Ramos (cell line): ENCODE results near the gene PLS1.
"Not testable (repeated sequence)": the region's sequence is repeated elsewhere in the genome, so short reads cannot be mapped to it uniquely, and the experiment has no call there.

Experiments
- in situ Hi-C: fragments of 300-500 bp; cut with MboI; formaldehyde crosslinking; loops from one replicate; pipeline ENCODE4 v1.14.3; 2022; ENCODE audit warnings: low sequenced_read_pairs; ENCODE audit not compliant: unreplicated experiment

PLS1 gene, protein sequence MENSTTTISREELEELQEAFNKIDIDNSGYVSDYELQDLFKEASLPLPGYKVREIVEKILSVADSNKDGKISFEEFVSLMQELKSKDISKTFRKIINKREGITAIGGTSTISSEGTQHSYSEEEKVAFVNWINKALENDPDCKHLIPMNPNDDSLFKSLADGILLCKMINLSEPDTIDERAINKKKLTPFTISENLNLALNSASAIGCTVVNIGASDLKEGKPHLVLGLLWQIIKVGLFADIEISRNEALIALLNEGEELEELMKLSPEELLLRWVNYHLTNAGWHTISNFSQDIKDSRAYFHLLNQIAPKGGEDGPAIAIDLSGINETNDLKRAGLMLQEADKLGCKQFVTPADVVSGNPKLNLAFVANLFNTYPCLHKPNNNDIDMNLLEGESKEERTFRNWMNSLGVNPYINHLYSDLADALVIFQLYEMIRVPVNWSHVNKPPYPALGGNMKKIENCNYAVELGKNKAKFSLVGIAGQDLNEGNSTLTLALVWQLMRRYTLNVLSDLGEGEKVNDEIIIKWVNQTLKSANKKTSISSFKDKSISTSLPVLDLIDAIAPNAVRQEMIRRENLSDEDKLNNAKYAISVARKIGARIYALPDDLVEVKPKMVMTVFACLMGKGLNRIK

DNA sequence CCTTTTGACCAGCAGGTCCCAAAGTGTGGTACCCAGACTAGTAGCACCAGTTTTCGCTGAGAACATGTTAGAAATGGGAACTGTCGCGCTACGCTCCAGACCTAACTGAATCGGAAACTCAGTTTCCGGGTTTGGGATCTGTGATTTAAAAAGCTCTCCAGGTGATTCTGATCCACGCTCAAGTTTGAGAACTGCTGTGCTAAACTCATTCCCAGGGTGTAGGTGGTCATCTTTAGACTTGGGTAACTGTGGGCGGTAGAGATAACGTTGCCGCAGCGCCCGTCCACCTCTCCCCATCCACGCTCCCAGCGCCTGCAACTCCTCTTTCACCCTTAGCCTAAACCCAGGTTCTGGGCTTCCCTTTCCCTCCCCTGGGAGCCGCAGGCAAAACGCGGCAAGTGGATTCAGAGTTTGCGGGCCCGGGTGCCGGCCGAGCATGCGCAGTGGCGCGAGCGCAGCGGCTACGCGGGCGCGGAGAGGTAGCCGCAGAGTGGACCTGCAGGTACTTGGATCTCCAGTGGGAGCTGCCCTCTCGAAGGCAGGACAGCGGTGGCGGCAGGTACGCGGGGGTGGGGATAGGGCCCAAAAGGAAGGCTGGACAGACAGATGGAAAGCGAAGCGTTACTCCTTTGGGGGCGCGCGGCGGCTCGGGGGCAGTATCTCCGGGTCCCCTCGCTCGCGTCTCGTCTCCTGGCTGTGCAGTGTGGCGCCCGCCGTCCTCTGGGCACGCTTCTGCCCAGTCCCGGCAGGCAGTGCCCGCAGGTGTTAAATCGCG, at the start of gene PLS1:
Gene PLS1 (plus strand): TSS at position 443 of the 775 bp plus-strand sequence. CDS start 67,845 bp downstream, outside the sequence.
- in situ Hi-C loops = no loop called here

- in situ Hi-C loops = no loop called here
Observed at GRCh38 chr3:142549986-142550385, 46.2 kb upstream of the PLS1 start.

DNA sequence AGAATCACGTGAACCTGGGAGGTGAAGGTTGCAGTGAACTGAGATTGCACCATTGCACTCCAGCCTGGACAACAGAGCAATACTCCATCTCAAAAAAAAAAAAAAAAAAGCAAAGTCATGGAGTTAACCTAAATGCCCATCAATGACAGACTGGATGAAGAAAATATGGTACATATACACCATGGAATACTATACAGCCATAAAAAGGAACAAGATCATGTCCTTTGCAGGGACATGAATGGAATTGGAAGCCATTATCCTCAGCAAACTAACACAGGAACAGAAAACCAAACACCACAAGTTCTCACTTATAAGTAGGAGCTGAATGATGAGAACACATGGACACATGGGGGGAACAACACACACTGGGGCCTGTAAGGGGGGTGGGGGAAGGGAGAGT, 43.6 kb upstream of the PLS1 start:
- in situ Hi-C loops = not testable (repeated sequence)

GRCh38 chr3:142553741-142554140, 42.5 kb upstream of the PLS1 start:
- in situ Hi-C loops = no loop called here

DNA sequence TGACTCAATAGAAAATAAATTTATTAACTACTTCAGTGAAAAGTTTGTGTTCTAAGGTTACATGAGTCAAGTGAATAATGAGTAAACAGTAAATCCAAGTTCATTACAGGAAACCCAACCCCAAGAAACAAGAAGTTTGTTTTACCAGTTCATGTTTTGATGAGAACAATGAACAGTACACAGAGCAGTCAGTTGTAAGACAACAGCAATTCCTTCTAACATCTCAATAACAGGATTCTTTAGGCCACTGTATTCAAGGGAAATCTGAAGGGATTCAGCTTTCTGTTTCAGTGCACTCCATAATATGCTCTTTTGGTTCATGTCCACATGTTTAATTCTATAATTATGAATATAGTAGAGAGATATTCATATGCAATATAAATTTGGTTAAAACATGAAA, 36.1 kb upstream of the PLS1 start:
- in situ Hi-C loops = no loop called here

DNA sequence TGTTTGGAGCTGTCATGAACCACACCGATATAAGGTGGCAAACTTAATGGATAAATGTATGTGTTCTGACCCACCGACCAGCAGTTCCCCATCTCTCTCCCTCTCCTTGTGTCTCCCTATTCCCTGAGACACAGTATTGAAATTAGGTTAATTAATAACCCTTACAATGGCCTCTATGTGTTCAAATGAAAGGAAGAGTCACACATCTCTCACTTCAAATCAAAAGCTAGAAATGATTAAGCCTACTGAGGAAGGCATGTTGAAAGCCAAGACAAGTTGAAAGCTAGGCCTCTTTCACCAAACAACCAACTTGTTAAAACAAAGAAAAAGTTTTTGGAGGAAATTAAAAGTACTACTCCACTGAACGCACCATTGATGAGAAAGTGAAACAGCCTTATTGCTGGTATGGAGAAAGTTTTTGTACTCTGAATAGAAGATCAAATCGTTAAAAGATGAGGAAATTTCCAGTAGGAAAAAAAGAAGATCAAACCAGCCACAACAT, 32.6 kb upstream of the PLS1 start:
- in situ Hi-C loops = no loop called here

- in situ Hi-C loops = no loop called here
Observed at GRCh38 chr3:142566096-142566495, 30.1 kb upstream of the PLS1 start.

DNA sequence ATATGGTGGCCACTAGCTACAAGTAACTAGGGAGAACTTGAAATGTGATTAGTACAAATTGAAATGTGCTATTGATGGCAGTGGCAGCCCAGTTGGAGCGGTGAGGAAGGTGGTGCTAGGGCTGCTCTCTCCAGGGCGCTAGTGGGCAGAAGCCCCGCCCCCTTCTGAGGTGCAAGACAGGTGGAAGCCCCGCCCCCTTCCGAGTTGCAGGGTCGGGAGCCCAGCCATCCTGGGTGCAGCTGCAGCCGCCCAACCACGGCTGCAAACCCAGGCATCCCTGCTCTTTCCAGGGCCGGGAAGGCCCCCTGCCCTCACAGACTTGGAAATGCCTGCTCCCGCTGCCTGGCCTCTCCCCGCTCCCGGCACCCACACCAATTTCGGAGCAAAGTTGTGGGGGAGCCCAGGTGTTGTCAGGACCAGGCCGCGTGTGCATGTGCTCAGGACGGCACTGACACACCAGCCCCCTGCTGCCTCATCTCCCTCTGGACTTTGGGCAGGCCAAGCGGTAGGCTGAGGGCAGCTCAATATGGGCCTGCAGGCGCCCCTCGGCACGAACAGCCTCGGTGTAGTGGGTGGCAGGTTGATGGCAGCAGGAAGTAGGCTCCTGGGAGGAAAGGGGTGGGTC, 27.7 kb upstream of the PLS1 start:
- in situ Hi-C loops = no loop called here

DNA sequence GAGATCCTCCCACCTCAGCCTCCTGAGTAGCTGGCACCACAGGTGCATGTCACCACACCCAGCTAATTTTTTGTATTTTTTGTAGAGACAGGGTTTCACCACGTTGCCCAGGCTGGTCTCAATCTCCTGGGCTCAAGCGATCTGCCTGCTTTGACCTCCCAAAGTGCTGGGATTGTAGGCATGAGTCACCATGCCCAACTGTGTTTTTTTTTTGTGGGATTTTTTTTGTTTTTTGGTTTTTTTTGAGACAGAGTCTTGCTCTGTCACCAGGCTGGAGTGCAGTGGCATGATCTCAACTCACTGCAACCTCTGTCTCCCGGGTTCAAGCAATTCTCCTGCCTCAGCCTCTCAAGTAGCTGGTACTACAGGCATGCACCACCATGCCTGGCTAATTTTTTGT, 26.8 kb upstream of the PLS1 start:
- in situ Hi-C loops = not testable (repeated sequence)

DNA sequence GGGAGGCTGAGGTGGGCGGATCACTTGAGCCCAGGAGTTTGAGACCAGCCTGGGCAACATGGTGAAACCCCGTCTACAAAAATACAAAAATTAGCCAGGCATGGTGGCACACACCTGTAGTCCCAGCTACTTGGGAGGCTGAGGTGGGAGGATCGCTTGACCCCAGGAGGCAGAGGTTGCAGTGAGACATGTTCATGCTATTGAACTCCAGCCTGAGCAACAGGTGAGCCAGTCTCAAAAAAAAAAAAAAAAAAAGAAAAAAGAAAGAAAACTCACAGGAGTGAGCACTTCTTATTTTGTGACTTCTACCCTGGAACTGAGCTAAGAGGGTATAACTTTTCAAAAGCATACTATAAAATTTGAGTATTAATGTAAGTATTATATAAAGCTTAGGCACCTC, 22.0 kb upstream of the PLS1 start:
- in situ Hi-C loops = not testable (repeated sequence)

GRCh38 chr3:142574665-142575064, 21.5 kb upstream of the PLS1 start:
- in situ Hi-C loops = no loop called here

- in situ Hi-C loops = no loop called here
Observed at GRCh38 chr3:142576792-142577191, 19.4 kb upstream of the PLS1 start.

DNA sequence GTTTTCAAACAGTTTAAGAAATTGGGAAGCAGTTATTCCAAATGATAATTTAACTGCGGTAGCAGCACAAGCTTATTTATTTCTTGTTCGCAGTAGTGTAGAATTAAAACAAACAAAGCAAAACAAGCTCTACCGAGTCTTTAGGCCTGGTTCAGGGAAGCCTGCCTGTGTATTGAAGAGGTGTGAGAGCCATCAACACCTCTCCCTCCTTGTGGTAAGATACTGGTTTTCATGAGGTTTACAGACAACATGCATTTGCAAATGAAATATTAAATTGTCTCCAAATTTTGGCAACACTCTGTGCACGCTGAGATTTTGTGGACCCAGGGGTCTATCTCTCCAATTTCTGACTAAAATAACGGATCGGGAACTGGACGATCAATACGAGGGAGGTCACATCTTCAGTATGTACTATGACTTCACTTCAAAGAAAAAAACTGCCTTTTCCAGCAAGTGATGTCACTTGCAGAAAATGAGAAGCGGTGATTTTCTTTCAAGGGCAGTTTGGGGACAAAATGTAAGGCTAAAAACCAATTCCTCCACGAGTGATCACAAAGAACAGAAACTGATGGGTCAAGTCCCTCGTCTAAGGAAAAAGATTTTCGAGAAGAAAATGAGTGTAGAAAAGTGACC, 18.4 kb upstream of the PLS1 start:
- in situ Hi-C loops = no loop called here

DNA sequence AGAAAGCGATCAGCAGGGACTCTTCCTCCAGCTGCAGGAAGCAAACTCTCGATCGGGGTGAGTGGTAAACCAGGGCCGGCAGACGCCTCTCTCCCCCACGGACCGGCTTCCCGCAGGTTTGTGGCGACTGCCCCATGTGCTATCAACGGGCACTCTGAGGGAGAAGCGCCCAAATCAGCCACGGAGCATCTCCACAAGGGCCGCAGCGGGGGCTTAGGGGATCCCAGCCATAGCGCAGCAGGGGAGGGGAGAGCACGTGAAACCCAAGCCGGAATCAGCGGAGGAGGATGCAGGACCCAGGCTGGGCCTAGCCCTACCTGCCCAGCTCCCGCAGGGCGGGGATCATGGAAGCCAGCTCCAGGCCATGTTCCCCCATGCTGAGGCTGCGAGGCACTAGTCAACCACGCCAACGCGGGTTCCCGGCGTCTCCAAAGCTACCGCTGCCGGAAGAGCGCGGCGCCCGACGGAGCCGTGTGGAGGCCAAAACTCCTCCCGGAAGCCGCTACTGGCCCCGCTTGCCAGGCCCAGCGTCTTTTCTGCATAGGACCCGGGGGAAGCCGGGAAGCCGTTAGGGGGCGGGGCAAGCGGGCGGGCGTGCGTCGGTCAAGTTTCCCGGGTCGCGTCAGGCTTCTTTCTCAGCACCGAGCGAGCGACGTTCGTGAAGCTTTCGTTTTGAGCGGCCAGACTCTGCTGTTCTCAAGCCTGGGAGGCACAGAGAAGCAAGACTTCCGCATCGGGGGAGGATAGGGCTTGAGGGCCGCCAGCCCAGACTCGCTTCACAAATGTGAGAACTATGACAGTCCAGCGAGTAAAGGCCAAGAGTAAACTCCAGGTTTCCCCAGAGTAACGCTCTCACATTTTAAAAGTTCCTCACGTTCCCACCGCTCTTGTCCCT, 17.6 kb upstream of the PLS1 start, which contains the start of gene ATR:
Gene ATR (minus strand): TSS at position 405 of the 895 bp plus-strand sequence. CDS start 29 bp downstream, at position 376.
- in situ Hi-C loops = no loop called here

DNA sequence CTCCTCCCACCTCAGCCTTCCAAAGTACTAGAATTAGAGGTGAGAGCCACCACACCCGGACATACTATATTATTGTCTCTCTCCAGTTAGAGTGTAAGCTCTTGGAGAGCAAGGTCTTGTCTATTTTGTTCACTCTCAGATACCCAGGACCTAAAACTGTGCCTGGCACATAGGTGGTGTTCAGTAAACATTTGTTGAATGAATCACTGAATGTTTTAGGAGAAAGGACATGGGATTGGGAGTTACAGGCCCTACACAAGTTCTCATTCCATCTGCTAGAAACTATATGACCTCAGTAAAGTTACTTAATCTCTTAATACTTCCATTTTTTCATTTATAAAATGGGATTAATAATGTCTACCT, 16.2 kb upstream of the PLS1 start:
- in situ Hi-C loops = no loop called here

DNA sequence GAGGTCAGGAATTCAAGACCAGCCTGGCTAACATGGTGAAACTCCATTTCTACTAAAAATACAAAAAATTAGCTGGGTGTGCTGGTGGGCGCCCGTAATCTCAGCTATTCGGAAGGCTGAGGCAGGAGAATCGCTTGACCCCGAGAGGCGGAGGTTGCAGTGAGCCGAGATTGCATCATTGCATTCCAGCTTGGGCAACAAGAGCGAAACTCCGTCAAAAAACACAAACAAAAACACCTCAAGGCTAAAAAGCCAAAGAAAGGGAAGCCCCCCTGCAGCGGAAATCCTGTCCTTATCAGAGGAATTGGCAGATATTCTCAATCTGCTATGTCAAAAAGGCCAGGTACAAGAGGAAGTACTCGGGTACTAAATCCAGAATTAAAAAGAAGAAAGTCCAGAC, 15.1 kb upstream of the PLS1 start:
- in situ Hi-C loops = not testable (repeated sequence)

DNA sequence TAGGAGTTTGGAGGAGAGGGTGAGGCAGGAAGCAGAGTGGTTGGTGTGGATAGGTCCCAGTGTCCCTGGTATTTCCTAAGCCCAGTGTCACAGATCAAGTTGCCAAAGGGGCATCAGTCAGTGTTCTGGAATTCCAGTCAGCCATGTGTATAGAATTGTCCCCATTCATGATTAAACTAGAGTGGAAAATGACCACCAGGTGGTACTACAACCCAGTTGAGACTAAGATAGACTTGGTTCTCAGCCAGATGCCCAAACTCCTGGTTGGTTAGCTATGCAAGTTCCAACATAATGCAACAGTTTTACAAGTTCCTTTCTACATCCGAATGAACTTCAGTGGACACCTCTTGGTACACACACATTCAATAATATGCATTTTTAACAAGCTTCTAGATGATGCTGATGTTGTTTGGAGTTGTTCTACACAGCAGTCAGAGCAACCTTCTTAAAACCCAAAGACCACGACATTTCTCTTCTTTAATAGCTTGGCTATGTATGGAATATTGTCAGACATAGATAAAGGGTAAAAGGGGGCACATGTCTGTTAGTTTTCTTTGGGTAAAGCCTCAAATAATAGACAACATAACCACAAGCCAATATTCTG, 9.3 kb upstream of the PLS1 start:
- in situ Hi-C loops = loop anchor here (5.0 kb wide), 1 partner anchor 405 kb away; no protein-coding TSS in a partner anchor

- in situ Hi-C loops = loop anchor here (5.0 kb wide), 1 partner anchor 404 kb away; no protein-coding TSS in a partner anchor
Observed at GRCh38 chr3:142588703-142589102, 7.5 kb upstream of the PLS1 start.
